DOHH2 (cell line): ENCODE results near the gene COPS7A.

Source experiments
- CTCF ChIP-seq: fragments of 200-600 bp; sonication (generic); IDR thresholded peaks from one replicate; pipeline ENCODE4 v1.5.1; 2014; ENCODE audit warnings: antibody characterized with exemption, mild to moderate bottlenecking, low read depth, low read length; ENCODE audit not compliant: poor library complexity, severe bottlenecking
- EZH2phosphoT487 ChIP-seq: fragments of 200-600 bp; sonication (generic); IDR thresholded peaks from 2 replicates; pipeline ENCODE4 v1.6.1; 2017; ENCODE audit warnings: borderline replicate concordance, mild to moderate bottlenecking, antibody characterized with exemption, low read length, moderate library complexity, mixed read lengths

DNA sequence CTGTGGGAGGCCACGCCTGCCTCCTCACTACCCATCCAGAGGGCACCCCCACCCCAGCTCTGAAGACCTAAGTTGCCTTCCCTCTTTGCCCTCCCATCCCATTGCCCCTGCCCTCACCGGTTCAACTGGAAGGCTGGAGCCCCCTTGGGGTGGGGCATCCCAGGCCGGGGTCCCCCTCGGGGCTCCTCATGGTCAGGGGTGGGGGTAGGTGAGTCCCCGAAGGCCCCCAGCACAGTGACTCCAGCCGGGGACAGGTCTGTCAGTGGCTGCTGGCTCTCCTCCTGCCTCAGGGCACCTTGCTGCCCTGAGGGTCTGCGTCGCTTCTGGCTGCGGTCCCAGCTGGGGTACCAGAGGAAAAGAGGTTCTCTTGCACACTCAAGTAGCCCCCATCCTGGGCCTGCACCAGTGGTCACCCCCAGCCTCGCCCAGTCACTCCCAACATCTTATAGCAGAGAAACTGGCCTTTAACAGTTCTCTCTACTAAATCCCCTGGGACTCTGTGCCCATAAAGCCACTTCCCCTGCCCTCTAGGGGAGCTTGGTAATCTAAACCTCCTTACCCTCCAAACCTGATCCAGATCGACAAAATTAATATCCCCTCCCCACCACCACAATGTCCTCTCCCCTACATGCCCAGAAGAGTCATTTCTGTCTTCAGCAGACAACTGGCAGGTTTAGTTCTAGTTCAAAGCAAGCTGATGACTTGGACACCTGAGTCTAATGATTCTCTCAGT lies 28.4 kb upstream of the COPS7A start:
- TF ChIP-seq CTCF (no peak), EZH2phosphoT487 (no peak)
